ENCODE data around the gene SLC35D3.
"Not testable (repeated sequence)": the region's sequence is repeated elsewhere in the genome, so short reads cannot be mapped to it uniquely, and the experiment has no call there.

SLC35D3 gene

GRCh38 chr6:136890194-136890839 lies 31.8 kb upstream of the SLC35D3 start:
- CTCF ChIA-PET: interaction anchor here (0.5 kb wide), 1 partner anchor 169 kb away, joined by 3 read pairs; no protein-coding TSS in a partner anchor
- no peak for DNase-seq (ENCODE audit: extremely low spot score)
- POLR2A ChIA-PET: no interaction called here
- TF ChIP-seq SP1 (IDR thresholded peaks at IDR 0.05) (no peak), ARNT (IDR thresholded peaks at IDR 0.05) (no peak), FOXA1 (IDR thresholded peaks at IDR 0.05) (no peak), SUZ12 (IDR thresholded peaks at IDR 0.05) (no peak), FOXK2 (IDR thresholded peaks at IDR 0.05) (no peak), CTBP1 (IDR thresholded peaks at IDR 0.05; ENCODE audit: borderline replicate concordance) (no peak)

- POLR2A ChIA-PET: no interaction called here
- no peak for DNase-seq (ENCODE audit: extremely low spot score)
- no peak for TF ChIP-seq ELF4 (IDR thresholded peaks at IDR 0.05)
- TF ChIP-seq CTBP1 (IDR thresholded peaks at IDR 0.05; ENCODE audit: borderline replicate concordance): no peak
- TF ChIP-seq ZNF384 (IDR thresholded peaks at IDR 0.05): no peak
- TF ChIP-seq LEF1 (IDR thresholded peaks at IDR 0.05; ENCODE audit: borderline replicate concordance): no peak
- TF ChIP-seq HDGF (IDR thresholded peaks at IDR 0.05; ENCODE audit: borderline replicate concordance): no peak
- no peak for TF ChIP-seq L3MBTL2 (conservative IDR thresholded peaks at IDR 0.05)
- no peak for TF ChIP-seq BHLHE40 (IDR thresholded peaks at IDR 0.05; ENCODE audit: borderline replicate concordance)
- TF ChIP-seq NFRKB (IDR thresholded peaks at IDR 0.05): no peak
- no peak for TF ChIP-seq TARDBP (IDR thresholded peaks at IDR 0.05)
- no peak for TF ChIP-seq FOXM1 (IDR thresholded peaks at IDR 0.05; ENCODE audit: borderline replicate concordance)
- no peak for TF ChIP-seq SP1 (IDR thresholded peaks at IDR 0.05)
- TF ChIP-seq ARNT (IDR thresholded peaks at IDR 0.05): no peak
- no peak for TF ChIP-seq FOXK2 (IDR thresholded peaks at IDR 0.05)
- TF ChIP-seq PKNOX1 (IDR thresholded peaks at IDR 0.05): no peak
- no peak for TF ChIP-seq FOXA1 (IDR thresholded peaks at IDR 0.05)
- CTCF ChIA-PET: no interaction called here
These were observed 31.1 kb upstream of the SLC35D3 start for GRCh38 chr6:136890986-136891385.

GRCh38 chr6:136893187-136893586 lies 28.9 kb upstream of the SLC35D3 start:
- POLR2A ChIA-PET: no interaction called here
- TF ChIP-seq NFRKB (IDR thresholded peaks at IDR 0.05) (no peak), HDGF (IDR thresholded peaks at IDR 0.05; ENCODE audit: borderline replicate concordance) (no peak), SP1 (IDR thresholded peaks at IDR 0.05) (no peak), FOXK2 (IDR thresholded peaks at IDR 0.05) (no peak), TARDBP (IDR thresholded peaks at IDR 0.05) (no peak), SUZ12 (IDR thresholded peaks at IDR 0.05) (no peak), FOXM1 (IDR thresholded peaks at IDR 0.05; ENCODE audit: borderline replicate concordance) (no peak), LEF1 (IDR thresholded peaks at IDR 0.05; ENCODE audit: borderline replicate concordance) (no peak), FOXA1 (IDR thresholded peaks at IDR 0.05) (no peak), ZNF384 (IDR thresholded peaks at IDR 0.05) (no peak), ARNT (IDR thresholded peaks at IDR 0.05) (no peak), ELF4 (IDR thresholded peaks at IDR 0.05) (no peak), PKNOX1 (IDR thresholded peaks at IDR 0.05) (no peak), L3MBTL2 (conservative IDR thresholded peaks at IDR 0.05) (no peak), BHLHE40 (IDR thresholded peaks at IDR 0.05; ENCODE audit: borderline replicate concordance) (no peak), CTBP1 (IDR thresholded peaks at IDR 0.05; ENCODE audit: borderline replicate concordance) (no peak)
- no peak for DNase-seq (ENCODE audit: extremely low spot score)
- CTCF ChIA-PET: no interaction called here

GRCh38 chr6:136895901-136896300 lies 26.2 kb upstream of the SLC35D3 start:
- no peak for TF ChIP-seq ZNF384 (IDR thresholded peaks at IDR 0.05)
- no peak for TF ChIP-seq FOXM1 (IDR thresholded peaks at IDR 0.05; ENCODE audit: borderline replicate concordance)
- TF ChIP-seq LEF1 (IDR thresholded peaks at IDR 0.05; ENCODE audit: borderline replicate concordance): no peak
- TF ChIP-seq NFRKB (IDR thresholded peaks at IDR 0.05): no peak
- no peak for TF ChIP-seq TARDBP (IDR thresholded peaks at IDR 0.05)
- no peak for TF ChIP-seq FOXA1 (IDR thresholded peaks at IDR 0.05)
- no peak for TF ChIP-seq SUZ12 (IDR thresholded peaks at IDR 0.05)
- CTCF ChIA-PET: no interaction called here
- DNase-seq (ENCODE audit: extremely low spot score): no peak
- POLR2A ChIA-PET: no interaction called here

- no peak for DNase-seq (ENCODE audit: extremely low spot score)
- ChIA-PET CTCF (interaction anchor here (0.7 kb wide), 1 partner anchor 1211 kb away, joined by 3 read pairs; no protein-coding TSS in a partner anchor), POLR2A (no interaction called here)
- TF ChIP-seq PKNOX1 (IDR thresholded peaks at IDR 0.05): no peak
- TF ChIP-seq FOXM1 (IDR thresholded peaks at IDR 0.05; ENCODE audit: borderline replicate concordance): no peak
- TF ChIP-seq FOXA1 (IDR thresholded peaks at IDR 0.05): no peak
- TF ChIP-seq TARDBP (IDR thresholded peaks at IDR 0.05): no peak
- no peak for TF ChIP-seq LEF1 (IDR thresholded peaks at IDR 0.05; ENCODE audit: borderline replicate concordance)
- TF ChIP-seq NFRKB (IDR thresholded peaks at IDR 0.05): no peak
- no peak for TF ChIP-seq HDGF (IDR thresholded peaks at IDR 0.05; ENCODE audit: borderline replicate concordance)
- no peak for TF ChIP-seq SP1 (IDR thresholded peaks at IDR 0.05)
- TF ChIP-seq FOXK2 (IDR thresholded peaks at IDR 0.05): no peak
- no peak for TF ChIP-seq CTBP1 (IDR thresholded peaks at IDR 0.05; ENCODE audit: borderline replicate concordance)
- no peak for TF ChIP-seq L3MBTL2 (conservative IDR thresholded peaks at IDR 0.05)
These were observed 25.0 kb upstream of the SLC35D3 start for GRCh38 chr6:136897071-136897470.

- DNase-seq (ENCODE audit: extremely low spot score): no peak
- POLR2A ChIA-PET: no interaction called here
- TF ChIP-seq SP1 (IDR thresholded peaks at IDR 0.05): no peak
- TF ChIP-seq LEF1 (IDR thresholded peaks at IDR 0.05; ENCODE audit: borderline replicate concordance): no peak
- no peak for TF ChIP-seq PKNOX1 (IDR thresholded peaks at IDR 0.05)
- no peak for TF ChIP-seq ZNF384 (IDR thresholded peaks at IDR 0.05)
- no peak for TF ChIP-seq NFRKB (IDR thresholded peaks at IDR 0.05)
- no peak for TF ChIP-seq CTBP1 (IDR thresholded peaks at IDR 0.05; ENCODE audit: borderline replicate concordance)
- TF ChIP-seq FOXA1 (IDR thresholded peaks at IDR 0.05): no peak
- no peak for TF ChIP-seq SUZ12 (IDR thresholded peaks at IDR 0.05)
- TF ChIP-seq FOXM1 (IDR thresholded peaks at IDR 0.05; ENCODE audit: borderline replicate concordance): no peak
- CTCF ChIA-PET: no interaction called here
These were observed 20.8 kb upstream of the SLC35D3 start for GRCh38 chr6:136901212-136901784.

GRCh38 chr6:136904477-136904876 lies 17.6 kb upstream of the SLC35D3 start:
- DNase-seq (ENCODE audit: extremely low spot score); CTCF ChIA-PET; POLR2A ChIA-PET: not testable (repeated sequence)
